ENCODE results near the gene PMEPA1. TPM values are rescaled to one million over a fixed set of nuclear protein-coding genes. Genes with fewer than 3 reads are reported as not detected.
A peak's percentile ranks its signal among the peaks of the same experiment; 100 is the strongest.

The PMEPA1 gene
- total RNA-seq, 3 donors from 2014 or later (not counting 1 experiment from before 2014, with no cell fraction given): 1.2 to 5.9 (median 2.4) TPM

GRCh38 chr20:57624124-57624523, 85.7 kb downstream of the PMEPA1 start:
- ATAC-seq: no peak
- Mint-ChIP-seq H3K4me1 (peaks cover 58 to 61% of the 10 kb centered on the region in 2 donors), H3K27me3 (ENCODE audit: low read depth in 2 of 2) (no peaks in the 10 kb centered on the region), H3K36me3 (no peaks in the 10 kb centered on the region), H3K4me3 (no peak overlapping the region), H3K9me3 (no peaks in the 10 kb centered on the region), H3K27ac (peak overlapping the region; percentile 64 to 96)
- TF ChIP-seq, protein P1, sequence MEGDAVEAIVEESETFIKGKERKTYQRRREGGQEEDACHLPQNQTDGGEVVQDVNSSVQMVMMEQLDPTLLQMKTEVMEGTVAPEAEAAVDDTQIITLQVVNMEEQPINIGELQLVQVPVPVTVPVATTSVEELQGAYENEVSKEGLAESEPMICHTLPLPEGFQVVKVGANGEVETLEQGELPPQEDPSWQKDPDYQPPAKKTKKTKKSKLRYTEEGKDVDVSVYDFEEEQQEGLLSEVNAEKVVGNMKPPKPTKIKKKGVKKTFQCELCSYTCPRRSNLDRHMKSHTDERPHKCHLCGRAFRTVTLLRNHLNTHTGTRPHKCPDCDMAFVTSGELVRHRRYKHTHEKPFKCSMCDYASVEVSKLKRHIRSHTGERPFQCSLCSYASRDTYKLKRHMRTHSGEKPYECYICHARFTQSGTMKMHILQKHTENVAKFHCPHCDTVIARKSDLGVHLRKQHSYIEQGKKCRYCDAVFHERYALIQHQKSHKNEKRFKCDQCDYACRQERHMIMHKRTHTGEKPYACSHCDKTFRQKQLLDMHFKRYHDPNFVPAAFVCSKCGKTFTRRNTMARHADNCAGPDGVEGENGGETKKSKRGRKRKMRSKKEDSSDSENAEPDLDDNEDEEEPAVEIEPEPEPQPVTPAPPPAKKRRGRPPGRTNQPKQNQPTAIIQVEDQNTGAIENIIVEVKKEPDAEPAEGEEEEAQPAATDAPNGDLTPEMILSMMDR (IDR thresholded peaks at IDR 0.05): no peak
- no peak for DNase-seq
- H3K4me1 ChIP-seq (ENCODE audit: control insufficient read depth, insufficient read depth, low read length): peaks cover 64% of the 10 kb centered on the region
- 95% methylated on average over 3 of the region's 3 CpGs for WGBS (ENCODE audit: insufficient coverage)
- H3K9me3 ChIP-seq (ENCODE audit: control insufficient read depth, insufficient read depth, low read length): peaks cover 7% of the 10 kb centered on the region
- H3K4me3 ChIP-seq (ENCODE audit: low read length): no peak overlapping the region
- no peak overlapping the region for H3K27ac ChIP-seq (ENCODE audit: low read length)
- no peaks in the 10 kb centered on the region for H3K36me3 ChIP-seq (ENCODE audit: control insufficient read depth, insufficient read depth, low read length)
- intact Hi-C loops (cut with micrococcal nuclease): no loop called here
- no peaks in the 10 kb centered on the region for H3K27me3 ChIP-seq (ENCODE audit: control insufficient read depth, insufficient read depth, low read length)

DNA sequence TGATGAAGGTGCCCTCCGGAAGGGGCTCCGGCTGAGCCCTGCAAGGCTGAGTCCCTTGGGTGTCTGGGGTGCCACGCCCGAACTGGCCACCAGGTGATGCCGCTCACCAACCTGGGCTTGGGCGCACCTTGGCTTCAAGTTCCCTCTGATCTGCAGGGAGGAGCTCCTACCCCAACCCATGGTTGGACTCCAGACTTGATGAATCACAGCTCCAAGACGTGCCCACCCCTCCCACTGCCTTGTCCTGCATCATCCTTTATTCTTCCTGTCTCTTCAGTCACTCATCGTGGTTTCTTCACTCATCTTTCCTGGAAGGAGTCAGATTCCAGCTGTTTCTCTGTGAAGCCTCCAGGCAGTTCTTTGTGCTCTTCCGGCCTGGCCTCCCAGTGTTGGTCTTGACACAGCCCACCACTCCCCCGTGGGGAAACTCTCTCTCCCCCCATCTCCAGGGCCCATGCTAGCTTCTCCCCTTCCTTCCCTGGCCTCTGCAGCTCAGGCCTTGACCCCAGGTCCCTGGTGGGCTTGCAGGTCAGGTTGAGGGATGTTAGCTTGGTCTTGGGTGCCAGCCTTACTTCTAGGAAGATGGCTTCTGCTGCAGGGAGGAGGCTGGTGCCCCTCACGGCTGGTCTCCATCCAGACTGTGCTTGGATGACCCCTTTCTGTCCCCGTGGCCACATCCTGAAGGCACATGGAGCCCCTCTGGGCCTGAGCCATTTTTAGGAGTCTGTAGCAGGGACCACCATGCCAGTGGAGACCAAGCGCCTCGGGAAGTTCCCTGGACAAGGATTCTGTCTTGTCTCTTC, 87.0 kb downstream of the PMEPA1 start:
- Histone ChIP-seq H3K27me3 (ENCODE audit: control insufficient read depth, insufficient read depth, low read length) (no peaks in the 10 kb centered on the region), H3K4me1 (ENCODE audit: control insufficient read depth, insufficient read depth, low read length) (peaks cover 65% of the 10 kb centered on the region), H3K27ac (ENCODE audit: low read length) (no peak overlapping the region), H3K9me3 (ENCODE audit: control insufficient read depth, insufficient read depth, low read length) (peaks cover 7% of the 10 kb centered on the region), H3K36me3 (ENCODE audit: control insufficient read depth, insufficient read depth, low read length) (no peaks in the 10 kb centered on the region), H3K4me3 (ENCODE audit: low read length) (no peak overlapping the region)
- Mint-ChIP-seq H3K9me3 (no peaks in the 10 kb centered on the region), H3K27ac (peak overlapping the region; percentile 64 to 70), H3K4me3 (peak overlapping the region; percentile 42), H3K27me3 (ENCODE audit: low read depth in 2 of 2) (no peaks in the 10 kb centered on the region), H3K36me3 (no peaks in the 10 kb centered on the region), H3K4me1 (peaks cover 60 to 64% of the 10 kb centered on the region in 2 donors)
- TF ChIP-seq, protein P1 (IDR thresholded peaks at IDR 0.05): peak; percentile 49
- DNase-seq (peak in 1 of 2 donors; percentile 84), ATAC-seq (no peak)
- intact Hi-C loops (cut with micrococcal nuclease): no loop called here
- 84% methylated on average over 14 of the region's 14 CpGs for WGBS (ENCODE audit: insufficient coverage)

DNA sequence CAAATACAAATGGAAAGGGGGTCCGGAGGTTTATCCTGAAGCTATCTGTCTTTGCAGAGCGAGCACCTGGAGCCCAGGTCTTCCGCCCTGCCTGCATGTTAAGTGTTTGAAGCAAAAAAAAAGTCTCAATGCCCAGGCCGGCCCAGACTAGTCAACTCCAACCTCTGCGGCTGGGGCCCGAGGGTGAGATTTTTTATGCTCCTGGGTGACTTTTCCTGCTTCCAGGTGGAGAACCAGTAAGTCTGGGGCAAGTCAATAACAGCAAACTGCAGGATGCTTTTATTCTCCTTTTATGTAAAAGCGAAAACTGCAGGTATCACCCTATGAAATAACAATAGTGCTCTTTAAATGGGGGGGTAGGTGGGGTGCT, 87.6 kb downstream of the PMEPA1 start:
- ATAC-seq (no peak), DNase-seq (no peak)
- peaks cover 7% of the 10 kb centered on the region for H3K9me3 ChIP-seq (ENCODE audit: control insufficient read depth, insufficient read depth, low read length)
- no peak overlapping the region for H3K27ac ChIP-seq (ENCODE audit: low read length)
- H3K4me1 ChIP-seq (ENCODE audit: control insufficient read depth, insufficient read depth, low read length): peaks cover 65% of the 10 kb centered on the region
- peaks cover 60 to 66% of the 10 kb centered on the region in 2 donors for H3K4me1 Mint-ChIP-seq
- TF ChIP-seq, protein P1 (IDR thresholded peaks at IDR 0.05): no peak
- H3K27ac Mint-ChIP-seq: peak overlapping the region; percentile 64 to 70
- intact Hi-C loops (cut with micrococcal nuclease): no loop called here
- no peaks in the 10 kb centered on the region for H3K27me3 ChIP-seq (ENCODE audit: control insufficient read depth, insufficient read depth, low read length)
- H3K27me3 Mint-ChIP-seq (ENCODE audit: low read depth in 2 of 2): no peaks in the 10 kb centered on the region
- H3K9me3 Mint-ChIP-seq: no peaks in the 10 kb centered on the region
- H3K4me3 ChIP-seq (ENCODE audit: low read length): no peak overlapping the region
- H3K36me3 Mint-ChIP-seq: no peaks in the 10 kb centered on the region
- H3K36me3 ChIP-seq (ENCODE audit: control insufficient read depth, insufficient read depth, low read length): peaks cover 2% of the 10 kb centered on the region
- H3K4me3 Mint-ChIP-seq: peak overlapping the region; percentile 42
- whole genome bisulfite sequencing (ENCODE audit: insufficient coverage): 93% methylated on average over 7 of the region's 7 CpGs

Measured in natural killer cell (primary cell).